GM06990 (cell line): ENCODE measurements around the gene U2SURP.

Experiments
- DNase-seq: peaks from one replicate; pipeline ENCODE4 v3.0.0-alpha.2; 2011; ENCODE audit not compliant: insufficient read length; ENCODE audit errors: extremely low read depth
- H3K27me3 ChIP-seq: replicated peaks from 2 replicates; pipeline ENCODE4 v1.6.0; 2011; ENCODE audit warnings: low read length; ENCODE audit not compliant: control insufficient read depth, insufficient read depth
- H3K36me3 ChIP-seq: 2 replicates; pipeline ENCODE4 v1.5.1; 2011; ENCODE audit warnings: low read length; ENCODE audit not compliant: control insufficient read depth, insufficient read depth
- H3K4me3 ChIP-seq: replicated peaks from 2 replicates; pipeline ENCODE4 v1.5.1; 2011; ENCODE audit warnings: low read depth, mild to moderate bottlenecking, control low read depth, low read length
- CTCF ChIP-seq: IDR thresholded peaks from 2 replicates; pipeline ENCODE4 v1.5.1; 2011; ENCODE audit warnings: low read length, control low read depth, mild to moderate bottlenecking, inconsistent platforms; ENCODE audit not compliant: insufficient read depth, poor library complexity, severe bottlenecking

Gene U2SURP

GRCh38 chr3:142972092-142972753 lies 29.1 kb upstream of the U2SURP start:
- no peak for TF ChIP-seq CTCF
- Histone ChIP-seq H3K36me3 (no peaks in the 10 kb centered on the region), H3K27me3 (no peaks in the 10 kb centered on the region), H3K4me3 (no peak overlapping the region)
- no peak for DNase-seq

GRCh38 chr3:142973217-142974009 lies 28.0 kb upstream of the U2SURP start:
- no peak for DNase-seq
- Histone ChIP-seq H3K36me3 (no peaks in the 10 kb centered on the region), H3K27me3 (no peaks in the 10 kb centered on the region), H3K4me3 (no peak overlapping the region)
- no peak for TF ChIP-seq CTCF

- no peak for DNase-seq
- Histone ChIP-seq H3K36me3 (no peaks in the 10 kb centered on the region), H3K4me3 (no peak overlapping the region), H3K27me3 (no peaks in the 10 kb centered on the region)
- TF ChIP-seq CTCF: no peak
Measured at GRCh38 chr3:142975316-142975995, 25.9 kb upstream of the U2SURP start.

- H3K36me3 ChIP-seq: no peaks in the 10 kb centered on the region
- H3K4me3 ChIP-seq: no peak overlapping the region
- TF ChIP-seq CTCF: no peak
- DNase-seq: no peak
- H3K27me3 ChIP-seq: no peaks in the 10 kb centered on the region
Measured at GRCh38 chr3:142976621-142977398, 24.6 kb upstream of the U2SURP start.

- H3K27me3 ChIP-seq: no peaks in the 10 kb centered on the region
- no peak overlapping the region for H3K4me3 ChIP-seq
- TF ChIP-seq CTCF: no peak
- H3K36me3 ChIP-seq: no peaks in the 10 kb centered on the region
- no peak for DNase-seq
Measured at GRCh38 chr3:142977399-142977728, 24.0 kb upstream of the U2SURP start.
